BE2C (cell line): ENCODE data around the gene INCA1.

Experiments
- DNase-seq: peaks from one replicate; pipeline ENCODE4 v3.0.0-alpha.2; 2020
- H3K27me3 ChIP-seq: fragments of 250-450 bp; sonication (Bioruptor Pico); 2 replicates; pipeline ENCODE4 v1.5.1; 2020; ENCODE audit warnings: mild to moderate bottlenecking
- H3K36me3 ChIP-seq: fragments of 250-450 bp; sonication (Bioruptor Pico); 2 replicates; pipeline ENCODE4 v1.5.1; 2020; ENCODE audit warnings: mild to moderate bottlenecking
- H3K4me1 ChIP-seq: fragments of 250-450 bp; sonication (Bioruptor Pico); 2 replicates; pipeline ENCODE4 v1.5.1; 2020
- H3K4me3 ChIP-seq: 2 replicates; pipeline ENCODE4 v1.5.1; 2011; ENCODE audit warnings: low read depth, low read length
- H3K9me3 ChIP-seq: fragments of 250-450 bp; sonication (Bioruptor Pico); 2 replicates; pipeline ENCODE4 v1.5.1; 2020
- TF ChIP-seq, protein P1 (sequence below): IDR thresholded peaks from 2 replicates; pipeline ENCODE4 v1.5.1; 2012; ENCODE audit warnings: mild to moderate bottlenecking, low read depth, low read length

INCA1 gene

DNA sequence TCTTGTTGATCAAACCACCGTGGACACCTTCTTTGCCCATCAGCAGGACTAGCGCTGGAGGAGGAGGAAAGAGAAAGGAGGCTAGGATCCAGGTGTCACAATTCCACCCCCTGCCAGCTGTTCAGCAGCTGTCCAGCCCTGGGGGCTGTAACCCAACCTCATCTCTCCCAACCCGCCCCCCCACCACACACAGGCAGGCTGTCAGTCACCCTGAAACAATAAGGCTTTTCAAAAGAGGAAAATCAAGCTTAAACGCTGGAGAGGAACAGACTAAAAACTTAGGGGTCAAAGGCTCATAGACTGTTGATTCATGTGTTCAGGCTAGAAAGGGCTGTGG, 51.4 kb downstream of the INCA1 start:
- Histone ChIP-seq H3K4me3 (peak overlapping the region; percentile 77; the same call in 1 of the 2 replicates), H3K4me1 (peaks cover 4% of the 10 kb centered on the region), H3K9me3 (no peaks in the 10 kb centered on the region), H3K36me3 (peaks cover 24% of the 10 kb centered on the region), H3K27me3 (no peaks in the 10 kb centered on the region)
- DNase-seq: no peak
- TF ChIP-seq, protein P1, sequence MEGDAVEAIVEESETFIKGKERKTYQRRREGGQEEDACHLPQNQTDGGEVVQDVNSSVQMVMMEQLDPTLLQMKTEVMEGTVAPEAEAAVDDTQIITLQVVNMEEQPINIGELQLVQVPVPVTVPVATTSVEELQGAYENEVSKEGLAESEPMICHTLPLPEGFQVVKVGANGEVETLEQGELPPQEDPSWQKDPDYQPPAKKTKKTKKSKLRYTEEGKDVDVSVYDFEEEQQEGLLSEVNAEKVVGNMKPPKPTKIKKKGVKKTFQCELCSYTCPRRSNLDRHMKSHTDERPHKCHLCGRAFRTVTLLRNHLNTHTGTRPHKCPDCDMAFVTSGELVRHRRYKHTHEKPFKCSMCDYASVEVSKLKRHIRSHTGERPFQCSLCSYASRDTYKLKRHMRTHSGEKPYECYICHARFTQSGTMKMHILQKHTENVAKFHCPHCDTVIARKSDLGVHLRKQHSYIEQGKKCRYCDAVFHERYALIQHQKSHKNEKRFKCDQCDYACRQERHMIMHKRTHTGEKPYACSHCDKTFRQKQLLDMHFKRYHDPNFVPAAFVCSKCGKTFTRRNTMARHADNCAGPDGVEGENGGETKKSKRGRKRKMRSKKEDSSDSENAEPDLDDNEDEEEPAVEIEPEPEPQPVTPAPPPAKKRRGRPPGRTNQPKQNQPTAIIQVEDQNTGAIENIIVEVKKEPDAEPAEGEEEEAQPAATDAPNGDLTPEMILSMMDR: no peak

DNA sequence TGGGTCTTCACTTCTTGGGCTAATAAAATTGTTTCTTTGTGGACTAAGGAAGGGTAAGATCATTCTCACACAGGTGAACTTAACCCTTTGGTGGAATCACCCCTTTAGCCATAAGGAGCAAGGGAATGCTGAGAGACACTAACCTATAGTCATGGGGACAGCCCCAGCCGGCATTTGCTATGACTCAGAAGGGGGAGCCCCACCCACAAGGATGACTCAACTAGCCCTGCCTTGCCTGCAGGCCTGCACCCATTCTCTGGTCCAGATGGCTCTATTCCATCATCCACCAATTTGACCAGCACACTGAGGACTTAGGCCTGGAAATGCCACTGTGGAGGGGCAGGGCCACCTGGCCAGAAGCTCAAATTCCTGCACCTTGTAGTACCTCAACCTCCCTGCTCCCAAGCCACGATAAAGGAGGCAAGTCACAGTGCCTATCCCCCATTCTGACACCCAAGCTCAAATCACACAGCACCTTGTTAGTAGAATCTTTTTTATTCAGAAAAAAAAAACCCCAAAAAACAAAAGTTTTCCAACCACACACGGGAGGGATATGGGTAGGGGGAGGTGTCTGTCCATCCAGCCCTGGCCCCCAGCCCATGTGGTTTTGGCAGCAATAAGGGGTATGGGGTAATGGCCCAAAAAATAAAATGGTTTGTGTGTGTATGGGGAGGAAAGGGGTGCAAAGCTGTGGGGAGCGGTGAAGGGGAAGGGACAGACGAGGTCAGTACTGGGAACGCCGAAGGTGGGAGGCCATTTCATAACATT, 52.0 kb downstream of the INCA1 start:
- DNase-seq: peak; percentile 69
- Histone ChIP-seq H3K9me3 (no peaks in the 10 kb centered on the region), H3K36me3 (peaks cover 24% of the 10 kb centered on the region), H3K4me1 (no peaks in the 10 kb centered on the region; the same call in none of the 2 replicates), H3K4me3 (no peak overlapping the region), H3K27me3 (no peaks in the 10 kb centered on the region)
- TF ChIP-seq, protein P1: no peak

DNA sequence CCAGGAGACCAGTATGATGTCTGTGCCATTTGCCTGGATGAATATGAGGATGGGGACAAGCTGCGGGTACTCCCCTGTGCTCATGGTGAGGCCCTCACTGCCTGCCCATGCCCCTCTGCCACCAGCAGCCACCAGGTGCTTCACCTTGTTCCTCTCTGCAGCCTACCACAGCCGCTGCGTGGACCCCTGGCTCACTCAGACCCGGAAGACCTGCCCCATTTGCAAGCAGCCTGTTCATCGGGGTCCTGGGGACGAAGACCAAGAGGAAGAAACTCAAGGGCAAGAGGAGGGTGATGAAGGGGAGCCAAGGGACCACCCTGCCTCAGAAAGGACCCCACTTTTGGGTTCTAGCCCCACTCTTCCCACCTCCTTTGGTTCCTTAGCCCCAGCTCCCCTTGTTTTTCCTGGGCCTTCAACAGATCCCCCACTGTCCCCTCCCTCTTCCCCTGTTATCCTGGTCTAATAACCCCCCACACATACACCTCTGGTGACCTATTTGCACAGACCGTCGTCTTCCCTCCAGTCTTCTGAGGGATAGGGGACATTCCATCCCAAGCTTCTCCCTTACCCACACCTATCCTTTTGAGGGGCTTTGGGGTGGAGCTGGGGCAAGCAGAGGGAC, 52.7 kb downstream of the INCA1 start:
- H3K4me1 ChIP-seq: no peaks in the 10 kb centered on the region; the same call in 1 of the 2 replicates
- H3K9me3 ChIP-seq: no peaks in the 10 kb centered on the region
- peaks cover 24% of the 10 kb centered on the region for H3K36me3 ChIP-seq
- TF ChIP-seq, protein P1: no peak
- DNase-seq: no peak
- no peaks in the 10 kb centered on the region for H3K27me3 ChIP-seq
- no peak overlapping the region for H3K4me3 ChIP-seq

DNA sequence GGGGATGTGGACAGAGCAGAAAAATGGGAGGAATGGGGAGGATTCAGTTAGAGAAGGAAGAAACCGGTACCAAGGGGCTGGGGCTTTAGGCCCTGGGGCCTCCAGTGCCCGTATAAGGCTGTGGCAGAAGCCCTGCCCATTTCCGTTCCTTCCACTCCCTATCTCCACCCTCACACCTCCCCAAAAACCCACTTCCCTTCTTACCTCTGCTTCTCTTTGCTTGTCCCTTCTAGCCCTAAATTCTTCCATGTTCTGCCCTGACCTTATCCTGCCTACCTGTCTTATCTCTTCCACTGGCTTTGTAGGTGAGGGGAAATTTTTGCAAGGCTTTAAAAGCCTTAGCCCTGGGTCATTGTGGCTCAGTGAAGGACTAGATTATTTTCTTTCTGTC, 53.2 kb downstream of the INCA1 start:
- no peak for DNase-seq
- Histone ChIP-seq H3K36me3 (peaks cover 24% of the 10 kb centered on the region), H3K4me1 (no peaks in the 10 kb centered on the region; the same call in 1 of the 2 replicates), H3K27me3 (no peaks in the 10 kb centered on the region), H3K4me3 (no peak overlapping the region), H3K9me3 (no peaks in the 10 kb centered on the region)
- TF ChIP-seq, protein P1: no peak

DNA sequence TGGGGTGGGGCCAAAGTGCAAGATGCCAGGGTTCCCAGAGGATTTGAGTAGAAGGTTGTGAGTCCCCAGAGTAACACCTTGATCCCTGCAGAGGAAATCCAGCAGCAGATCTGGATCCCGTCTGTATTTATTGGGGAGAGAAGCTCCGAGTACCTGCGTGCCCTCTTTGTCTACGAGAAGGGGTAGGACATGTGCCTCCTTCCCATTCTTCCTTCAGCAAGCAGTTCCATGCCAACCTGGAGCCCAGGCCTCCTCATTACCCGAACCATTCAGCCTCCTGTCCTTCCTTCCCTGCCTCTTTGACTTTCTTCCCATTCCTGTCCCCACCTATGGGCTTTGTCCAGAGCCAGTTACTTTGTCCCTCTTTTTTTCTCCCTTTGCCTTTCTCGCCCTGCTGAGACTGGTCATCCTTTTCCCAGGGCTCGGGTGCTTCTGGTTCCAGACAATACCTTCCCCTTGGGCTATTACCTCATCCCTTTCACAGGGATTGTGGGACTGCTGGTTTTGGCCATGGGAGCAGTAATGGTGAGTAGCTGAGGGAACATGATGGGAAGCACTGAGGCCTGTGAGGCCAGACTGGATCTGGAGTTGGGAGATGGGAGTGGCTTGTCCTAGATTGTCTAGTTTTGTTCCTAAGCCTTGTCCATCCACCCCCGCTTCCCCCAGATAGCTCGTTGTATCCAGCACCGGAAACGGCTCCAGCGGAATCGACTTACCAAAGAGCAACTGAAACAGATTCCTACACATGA, 54.4 kb downstream of the INCA1 start:
- TF ChIP-seq, protein P1: no peak

DNA sequence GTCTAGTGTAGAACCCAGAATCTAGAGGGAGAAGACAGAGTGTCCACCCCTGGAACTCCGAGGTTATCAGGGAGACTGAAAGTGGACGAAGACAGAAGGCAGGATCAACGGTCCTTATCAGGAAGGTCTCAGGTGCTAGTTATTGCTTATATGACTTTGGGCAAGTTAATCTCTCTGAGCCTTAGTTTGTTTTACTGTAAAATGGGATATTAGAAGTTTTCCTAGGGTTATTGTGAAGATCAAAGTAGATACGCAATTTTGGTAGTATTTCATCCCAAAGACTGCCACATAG, 56.1 kb downstream of the INCA1 start:
- H3K9me3 ChIP-seq: no peaks in the 10 kb centered on the region
- H3K4me1 ChIP-seq: no peaks in the 10 kb centered on the region; the same call in 1 of the 2 replicates
- DNase-seq: no peak
- H3K27me3 ChIP-seq: no peaks in the 10 kb centered on the region
- peak overlapping the region; percentile 86 for H3K4me3 ChIP-seq
- H3K36me3 ChIP-seq: peaks cover 18% of the 10 kb centered on the region
- TF ChIP-seq, protein P1: no peak

More for the DNA sequence above, 54.4 kb downstream of the INCA1 start:
- H3K36me3 ChIP-seq: peaks cover 24% of the 10 kb centered on the region
- no peak overlapping the region for H3K4me3 ChIP-seq
- no peaks in the 10 kb centered on the region for H3K27me3 ChIP-seq
- H3K9me3 ChIP-seq: no peaks in the 10 kb centered on the region
- no peak for DNase-seq
- no peaks in the 10 kb centered on the region; the same call in 1 of the 2 replicates for H3K4me1 ChIP-seq
